COR-L47 (cell line): ENCODE results near the gene RBM33.

Experiments
- DNase-seq: peaks from one replicate; lab custom pipeline; 2025; lab: John Stamatoyannopoulos, UW

RBM33 gene

GRCh38 chr7:155750255-155751125, 106.0 kb downstream of the RBM33 start:
- no peak for DNase-seq

GRCh38 chr7:155751409-155751808, 106.9 kb downstream of the RBM33 start:
- no peak for DNase-seq

- DNase-seq, result no peak
These were observed 108.4 kb downstream of the RBM33 start for GRCh38 chr7:155752756-155753445.

GRCh38 chr7:155753446-155753965, 109.0 kb downstream of the RBM33 start:
- DNase-seq, result no peak

GRCh38 chr7:155754165-155754564, 109.7 kb downstream of the RBM33 start:
- no peak for DNase-seq

GRCh38 chr7:155755026-155755425, 110.6 kb downstream of the RBM33 start:
- DNase-seq, result no peak

- no peak for DNase-seq
These were observed 111.9 kb downstream of the RBM33 start for GRCh38 chr7:155756322-155756721.

GRCh38 chr7:155758348-155758747, 113.9 kb downstream of the RBM33 start:
- DNase-seq, result no peak

- no peak for DNase-seq
These were observed 115.4 kb downstream of the RBM33 start for GRCh38 chr7:155759740-155760430.

GRCh38 chr7:155761162-155761561, 116.7 kb downstream of the RBM33 start:
- DNase-seq, result no peak

- DNase-seq, result no peak
These were observed 117.6 kb downstream of the RBM33 start for GRCh38 chr7:155762036-155762435.

- no peak for DNase-seq
These were observed 118.2 kb downstream of the RBM33 start for GRCh38 chr7:155762655-155763054.

- DNase-seq, result no peak
These were observed 118.7 kb downstream of the RBM33 start for GRCh38 chr7:155763122-155763521.

- no peak for DNase-seq
These were observed 119.4 kb downstream of the RBM33 start for GRCh38 chr7:155763691-155764437.

- DNase-seq, result no peak
These were observed 120.0 kb downstream of the RBM33 start for GRCh38 chr7:155764438-155764793.

- no peak for DNase-seq
These were observed 121.0 kb downstream of the RBM33 start for GRCh38 chr7:155765458-155765857.

GRCh38 chr7:155766386-155766785, 121.9 kb downstream of the RBM33 start:
- no peak for DNase-seq

- no peak for DNase-seq
These were observed 122.8 kb downstream of the RBM33 start for GRCh38 chr7:155766966-155767916.

- no peak for DNase-seq
These were observed 125.2 kb downstream of the RBM33 start for GRCh38 chr7:155769701-155770100.

- DNase-seq, result no peak
These were observed 125.8 kb downstream of the RBM33 start for GRCh38 chr7:155770241-155770640.

GRCh38 chr7:155773531-155773930, 129.1 kb downstream of the RBM33 start:
- no peak for DNase-seq
